ENCODE measurements around the gene PDIK1L. TPM values are rescaled to one million over a fixed set of nuclear protein-coding genes. Genes with fewer than 3 reads are reported as not detected.

The PDIK1L gene
- total RNA-seq, 1 experiment from 2014 or later: 5.6 TPM

DNA sequence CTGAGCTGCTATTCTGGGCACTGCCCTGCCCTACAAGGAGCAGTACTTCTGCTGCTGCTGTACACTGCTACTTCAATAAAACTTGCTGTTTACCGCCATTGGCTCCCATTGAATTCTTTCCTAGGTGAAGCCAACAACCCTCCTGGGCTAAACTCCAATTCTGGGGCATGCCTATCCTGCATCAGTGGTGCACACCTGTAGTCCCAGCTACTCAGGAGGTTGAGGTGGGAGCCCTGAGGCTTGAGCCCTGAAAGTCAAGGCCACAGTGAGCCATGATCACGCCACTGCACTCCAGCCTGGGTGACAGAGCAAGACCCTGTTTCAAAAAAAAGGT is 21.2 kb downstream of the PDIK1L start:
- Histone ChIP-seq H4K5ac (ENCODE audit: insufficient read length, low read depth, low read length) (no peak overlapping the region), H2BK20ac (ENCODE audit: low read depth, low read length, poor library complexity, severe bottlenecking) (no peak overlapping the region), H3K9me3 (ENCODE audit: control insufficient read depth, low read depth, low read length) (no peaks in the 10 kb centered on the region), H3K4me2 (ENCODE audit: insufficient read depth, insufficient read length, low read length) (no peak overlapping the region), H3K9ac (ENCODE audit: extremely low read depth, insufficient read length, low read length) (no peak overlapping the region), H4K20me1 (ENCODE audit: control insufficient read depth, insufficient read depth, insufficient read length) (no peaks in the 10 kb centered on the region), H2AK5ac (ENCODE audit: insufficient read length, low read length) (no peak overlapping the region), H2BK5ac (ENCODE audit: insufficient read length, low read length) (no peak overlapping the region), H3T11ph (ENCODE audit: low read length) (no peak overlapping the region), H3K23me2 (ENCODE audit: insufficient read length, low read depth, low read length, poor library complexity, severe bottlenecking) (no peaks in the 10 kb centered on the region), H2BK120ac (ENCODE audit: low read depth, low read length, poor library complexity, severe bottlenecking) (no peak overlapping the region), H4K91ac (ENCODE audit: insufficient read length, low read depth, low read length) (no peak overlapping the region), H3K27ac (ENCODE audit: insufficient read length, low read depth, low read length) (no peak overlapping the region), H3K4me1 (ENCODE audit: insufficient read depth, low read length) (no peaks in the 10 kb centered on the region), H3K18ac (ENCODE audit: insufficient read length, low read depth, low read length) (no peak overlapping the region), H3K27me3 (ENCODE audit: insufficient read depth, low read length) (no peaks in the 10 kb centered on the region), H3K4ac (ENCODE audit: low read depth, low read length) (no peak overlapping the region), H3K23ac (ENCODE audit: insufficient read length, low read depth, low read length) (no peak overlapping the region), H3K79me1 (ENCODE audit: insufficient read depth, low read depth, low read length, poor library complexity, severe bottlenecking) (no peaks in the 10 kb centered on the region), H3K14ac (ENCODE audit: insufficient read depth, low read length) (no peak overlapping the region), H4K8ac (replicated peaks; ENCODE audit: insufficient read length, low read depth, low read length) (no peak overlapping the region), H3K79me2 (ENCODE audit: insufficient read depth, low read length) (no peaks in the 10 kb centered on the region), H2BK12ac (ENCODE audit: insufficient read length, low read depth, low read length) (no peak overlapping the region), H2BK15ac (ENCODE audit: low read depth, low read length) (no peak overlapping the region), H2AFZ (ENCODE audit: low read length) (no peak overlapping the region), H3K56ac (ENCODE audit: insufficient read length, low read depth, low read length) (no peak overlapping the region)
- TF ChIP-seq, protein P1, sequence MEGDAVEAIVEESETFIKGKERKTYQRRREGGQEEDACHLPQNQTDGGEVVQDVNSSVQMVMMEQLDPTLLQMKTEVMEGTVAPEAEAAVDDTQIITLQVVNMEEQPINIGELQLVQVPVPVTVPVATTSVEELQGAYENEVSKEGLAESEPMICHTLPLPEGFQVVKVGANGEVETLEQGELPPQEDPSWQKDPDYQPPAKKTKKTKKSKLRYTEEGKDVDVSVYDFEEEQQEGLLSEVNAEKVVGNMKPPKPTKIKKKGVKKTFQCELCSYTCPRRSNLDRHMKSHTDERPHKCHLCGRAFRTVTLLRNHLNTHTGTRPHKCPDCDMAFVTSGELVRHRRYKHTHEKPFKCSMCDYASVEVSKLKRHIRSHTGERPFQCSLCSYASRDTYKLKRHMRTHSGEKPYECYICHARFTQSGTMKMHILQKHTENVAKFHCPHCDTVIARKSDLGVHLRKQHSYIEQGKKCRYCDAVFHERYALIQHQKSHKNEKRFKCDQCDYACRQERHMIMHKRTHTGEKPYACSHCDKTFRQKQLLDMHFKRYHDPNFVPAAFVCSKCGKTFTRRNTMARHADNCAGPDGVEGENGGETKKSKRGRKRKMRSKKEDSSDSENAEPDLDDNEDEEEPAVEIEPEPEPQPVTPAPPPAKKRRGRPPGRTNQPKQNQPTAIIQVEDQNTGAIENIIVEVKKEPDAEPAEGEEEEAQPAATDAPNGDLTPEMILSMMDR (conservative IDR thresholded peaks at IDR 0.05): no peak
- WGBS (ENCODE audit: extremely low coverage, insufficient read length, low lambda C conversion rate): no CpG with 5 or more reads among the region's 2 CpGs
- no peak overlapping the region for H3K4me3 Mint-ChIP-seq
- H3K36me3 Mint-ChIP-seq (ENCODE audit: insufficient read depth in 1 of 3, low read depth in 3 of 3): no peaks in the 10 kb centered on the region
- DNase-seq: no peak
- H3K4me1 Mint-ChIP-seq: no peaks in the 10 kb centered on the region; a peak in 1 of 4 replicates
- no peak overlapping the region for H3K27ac Mint-ChIP-seq
- peaks cover 0 to 2% of the 10 kb centered on the region in 2 experiments; a peak in 2 of 5 replicates for H3K9me3 Mint-ChIP-seq
- H3K27me3 Mint-ChIP-seq (ENCODE audit: low read depth): peaks cover 2% of the 10 kb centered on the region
